Measurements from ENCODE around the gene NFATC2.
A peak's percentile ranks its signal among the peaks of the same experiment; 100 is the strongest.

The NFATC2 gene

GRCh38 chr20:51354191-51354768, 188.2 kb downstream of the NFATC2 start:
- no peaks in the 10 kb centered on the region for H3K36me3 ChIP-seq (ENCODE audit: low read depth)
- TF ChIP-seq CTCF (IDR thresholded peaks at IDR 0.05; ENCODE audit: poor library complexity, severe bottlenecking): no peak
- H3K4me3 ChIP-seq (ENCODE audit: severe bottlenecking): no peak overlapping the region
- no peaks in the 10 kb centered on the region for H3K27me3 ChIP-seq (ENCODE audit: insufficient read depth, poor library complexity, severe bottlenecking)
- H3K4me1 ChIP-seq (ENCODE audit: insufficient read depth, poor library complexity, severe bottlenecking): peaks cover 20% of the 10 kb centered on the region
- H3K27ac ChIP-seq (ENCODE audit: poor library complexity, severe bottlenecking): peak overlapping the region; percentile 26
- ATAC-seq (ENCODE audit: low read depth) (peak; percentile 2; the same call in 1 of the 3 replicates), DNase-seq (ENCODE audit: low spot score) (peak; percentile 61)
- no peaks in the 10 kb centered on the region for H3K9me3 ChIP-seq (ENCODE audit: severe bottlenecking)

GRCh38 chr20:51353491-51353890, 189.0 kb downstream of the NFATC2 start:
- Histone ChIP-seq H3K4me1 (ENCODE audit: insufficient read depth, poor library complexity, severe bottlenecking) (peaks cover 19% of the 10 kb centered on the region), H3K4me3 (ENCODE audit: severe bottlenecking) (no peak overlapping the region), H3K27me3 (ENCODE audit: insufficient read depth, poor library complexity, severe bottlenecking) (no peaks in the 10 kb centered on the region), H3K9me3 (ENCODE audit: severe bottlenecking) (no peaks in the 10 kb centered on the region), H3K27ac (ENCODE audit: poor library complexity, severe bottlenecking) (no peak overlapping the region), H3K36me3 (ENCODE audit: low read depth) (no peaks in the 10 kb centered on the region)
- no peak for ATAC-seq (ENCODE audit: low read depth)
- no peak for DNase-seq (ENCODE audit: low spot score)
- no peak for TF ChIP-seq CTCF (IDR thresholded peaks at IDR 0.05; ENCODE audit: poor library complexity, severe bottlenecking)

GRCh38 chr20:51352791-51353190, 189.7 kb downstream of the NFATC2 start:
- H3K4me3 ChIP-seq (ENCODE audit: severe bottlenecking): no peak overlapping the region
- H3K9me3 ChIP-seq (ENCODE audit: severe bottlenecking): no peaks in the 10 kb centered on the region
- ATAC-seq (ENCODE audit: low read depth) (no peak), DNase-seq (ENCODE audit: low spot score) (no peak)
- no peak for TF ChIP-seq CTCF (IDR thresholded peaks at IDR 0.05; ENCODE audit: poor library complexity, severe bottlenecking)
- no peaks in the 10 kb centered on the region for H3K27me3 ChIP-seq (ENCODE audit: insufficient read depth, poor library complexity, severe bottlenecking)
- H3K4me1 ChIP-seq (ENCODE audit: insufficient read depth, poor library complexity, severe bottlenecking): peaks cover 19% of the 10 kb centered on the region
- no peaks in the 10 kb centered on the region for H3K36me3 ChIP-seq (ENCODE audit: low read depth)
- H3K27ac ChIP-seq (ENCODE audit: poor library complexity, severe bottlenecking): no peak overlapping the region

- H3K36me3 ChIP-seq (ENCODE audit: low read depth): no peaks in the 10 kb centered on the region
- peaks cover 24% of the 10 kb centered on the region for H3K4me1 ChIP-seq (ENCODE audit: insufficient read depth, poor library complexity, severe bottlenecking)
- no peak for TF ChIP-seq CTCF (IDR thresholded peaks at IDR 0.05; ENCODE audit: poor library complexity, severe bottlenecking)
- no peaks in the 10 kb centered on the region for H3K9me3 ChIP-seq (ENCODE audit: severe bottlenecking)
- peak overlapping the region; percentile 60 for H3K27ac ChIP-seq (ENCODE audit: poor library complexity, severe bottlenecking)
- no peak overlapping the region for H3K4me3 ChIP-seq (ENCODE audit: severe bottlenecking)
- H3K27me3 ChIP-seq (ENCODE audit: insufficient read depth, poor library complexity, severe bottlenecking): no peaks in the 10 kb centered on the region
- peak; percentile 67 for ATAC-seq (ENCODE audit: low read depth)
- DNase-seq (ENCODE audit: low spot score): peak; percentile 81
Observed at GRCh38 chr20:51350941-51351631, 191.4 kb downstream of the NFATC2 start.

GRCh38 chr20:51348876-51349275, 193.6 kb downstream of the NFATC2 start:
- H3K27me3 ChIP-seq (ENCODE audit: insufficient read depth, poor library complexity, severe bottlenecking): no peaks in the 10 kb centered on the region

More at GRCh38 chr20:51348876-51349275, 193.6 kb downstream of the NFATC2 start:
- TF ChIP-seq CTCF (IDR thresholded peaks at IDR 0.05; ENCODE audit: poor library complexity, severe bottlenecking): no peak
- ATAC-seq (ENCODE audit: low read depth): no peak
- DNase-seq (ENCODE audit: low spot score): peak; percentile 47
- H3K9me3 ChIP-seq (ENCODE audit: severe bottlenecking): peaks cover 2% of the 10 kb centered on the region
- no peak overlapping the region for H3K27ac ChIP-seq (ENCODE audit: poor library complexity, severe bottlenecking)
- no peak overlapping the region for H3K4me3 ChIP-seq (ENCODE audit: severe bottlenecking)
- H3K36me3 ChIP-seq (ENCODE audit: low read depth): no peaks in the 10 kb centered on the region
- peaks cover 30% of the 10 kb centered on the region for H3K4me1 ChIP-seq (ENCODE audit: insufficient read depth, poor library complexity, severe bottlenecking)

Data from RWPE2 (cell line).